Tibial artery (tissue), 4 donors: ENCODE measurements around the gene FBXO9.
"Not testable (repeated sequence)": the region's sequence is repeated elsewhere in the genome, so short reads cannot be mapped to it uniquely, and the experiment has no call there.

Experiments
- DNase-seq, 2 donors: peaks; one replicate each; pipeline ENCODE4 v3.0.0-alpha.2; 2019
- H3K27ac ChIP-seq, 2 donors: fragments of 200-600 bp; sonication (generic) in 1 of 2; 1 replicate in 1 of 2; 2 replicates in 1 of 2; pipeline ENCODE4 v1.5.1; 2018 to 2019; ENCODE audit warnings: mild to moderate bottlenecking in 1 of 2
- H3K27me3 ChIP-seq, 2 donors: fragments of 200-600 bp; sonication (generic) in 1 of 2; one replicate each; pipeline versions ENCODE4 v1.5.1 to v1.6.0; 2016 to 2019
- H3K36me3 ChIP-seq, 3 donors: fragments of 200-600 bp; sonication (generic) in 2 of 3; one replicate each; pipeline ENCODE4 v1.5.1; 2016 to 2019; ENCODE audit warnings: mild to moderate bottlenecking in 2 of 3
- H3K4me1 ChIP-seq, 4 donors: fragments of 200-600 bp; sonication (generic) in 2 of 4; 1 replicate in 3 of 4; 2 replicates in 1 of 4; pipeline ENCODE4 v1.5.1; 2016 to 2019
- H3K4me3 ChIP-seq, 2 donors: fragments of 200-600 bp; sonication (generic) in 1 of 2; 1 replicate in 1 of 2; 2 replicates in 1 of 2; pipeline ENCODE4 v1.5.1; 2018 to 2019; ENCODE audit warnings: mild to moderate bottlenecking in 2 of 2
- H3K9me3 ChIP-seq, 3 donors: fragments of 200-600 bp; sonication (generic) in 1 of 3; one replicate each; pipeline ENCODE4 v1.5.1; 2016 to 2019
- intact Hi-C: fragments of 100-400 bp; cut with DNase I; formaldehyde crosslinking; loops from one replicate; pipeline ENCODE4 v1.15.0; 2023; ENCODE audit warnings: low total_unique reads
- TF ChIP-seq, protein P1 (sequence below), 2 experiments: fragments of 200-600 bp in 1 of 2; fragments of 450-650 bp in 1 of 2; IDR thresholded peaks; one replicate each; pipeline ENCODE4 v1.5.1; 2017 to 2019; ENCODE audit warnings: antibody characterized with exemption in 2 of 2, mild to moderate bottlenecking in 1 of 2, moderate library complexity in 1 of 2

FBXO9 gene

DNA sequence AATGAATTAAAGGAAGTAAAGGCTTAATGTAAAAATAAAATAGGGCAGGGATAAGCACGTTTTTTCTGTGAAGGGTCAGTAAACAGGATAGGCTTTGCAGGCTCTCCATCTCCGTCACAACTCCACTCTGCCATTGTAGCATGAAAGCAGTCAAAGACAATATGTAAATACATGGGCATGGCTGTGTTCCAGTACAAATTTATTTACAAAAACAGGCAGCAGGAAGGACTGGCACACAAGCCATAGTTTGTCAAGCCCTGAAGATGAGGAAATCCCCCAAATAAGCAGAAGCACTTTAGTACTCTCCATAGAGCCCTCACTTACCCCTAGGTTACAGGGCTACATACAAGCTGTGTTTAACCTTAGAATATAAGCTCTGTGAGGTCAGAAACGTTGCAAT, 8.9 kb upstream of the FBXO9 start:
- no peaks in the 10 kb centered on the region for H3K27me3 ChIP-seq
- DNase-seq: no peak
- H3K9me3 ChIP-seq: no peaks in the 10 kb centered on the region
- no peak overlapping the region for H3K4me3 ChIP-seq
- H3K27ac ChIP-seq: no peak overlapping the region
- peaks cover 0 to 56% (median 35%) of the 10 kb centered on the region in 4 donors for H3K4me1 ChIP-seq
- intact Hi-C loops: no loop called here
- peaks cover 0 to 6% (median 4%) of the 10 kb centered on the region in 3 donors for H3K36me3 ChIP-seq
- TF ChIP-seq, protein P1, sequence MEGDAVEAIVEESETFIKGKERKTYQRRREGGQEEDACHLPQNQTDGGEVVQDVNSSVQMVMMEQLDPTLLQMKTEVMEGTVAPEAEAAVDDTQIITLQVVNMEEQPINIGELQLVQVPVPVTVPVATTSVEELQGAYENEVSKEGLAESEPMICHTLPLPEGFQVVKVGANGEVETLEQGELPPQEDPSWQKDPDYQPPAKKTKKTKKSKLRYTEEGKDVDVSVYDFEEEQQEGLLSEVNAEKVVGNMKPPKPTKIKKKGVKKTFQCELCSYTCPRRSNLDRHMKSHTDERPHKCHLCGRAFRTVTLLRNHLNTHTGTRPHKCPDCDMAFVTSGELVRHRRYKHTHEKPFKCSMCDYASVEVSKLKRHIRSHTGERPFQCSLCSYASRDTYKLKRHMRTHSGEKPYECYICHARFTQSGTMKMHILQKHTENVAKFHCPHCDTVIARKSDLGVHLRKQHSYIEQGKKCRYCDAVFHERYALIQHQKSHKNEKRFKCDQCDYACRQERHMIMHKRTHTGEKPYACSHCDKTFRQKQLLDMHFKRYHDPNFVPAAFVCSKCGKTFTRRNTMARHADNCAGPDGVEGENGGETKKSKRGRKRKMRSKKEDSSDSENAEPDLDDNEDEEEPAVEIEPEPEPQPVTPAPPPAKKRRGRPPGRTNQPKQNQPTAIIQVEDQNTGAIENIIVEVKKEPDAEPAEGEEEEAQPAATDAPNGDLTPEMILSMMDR (IDR thresholded peaks at IDR 0.05): no peak

DNA sequence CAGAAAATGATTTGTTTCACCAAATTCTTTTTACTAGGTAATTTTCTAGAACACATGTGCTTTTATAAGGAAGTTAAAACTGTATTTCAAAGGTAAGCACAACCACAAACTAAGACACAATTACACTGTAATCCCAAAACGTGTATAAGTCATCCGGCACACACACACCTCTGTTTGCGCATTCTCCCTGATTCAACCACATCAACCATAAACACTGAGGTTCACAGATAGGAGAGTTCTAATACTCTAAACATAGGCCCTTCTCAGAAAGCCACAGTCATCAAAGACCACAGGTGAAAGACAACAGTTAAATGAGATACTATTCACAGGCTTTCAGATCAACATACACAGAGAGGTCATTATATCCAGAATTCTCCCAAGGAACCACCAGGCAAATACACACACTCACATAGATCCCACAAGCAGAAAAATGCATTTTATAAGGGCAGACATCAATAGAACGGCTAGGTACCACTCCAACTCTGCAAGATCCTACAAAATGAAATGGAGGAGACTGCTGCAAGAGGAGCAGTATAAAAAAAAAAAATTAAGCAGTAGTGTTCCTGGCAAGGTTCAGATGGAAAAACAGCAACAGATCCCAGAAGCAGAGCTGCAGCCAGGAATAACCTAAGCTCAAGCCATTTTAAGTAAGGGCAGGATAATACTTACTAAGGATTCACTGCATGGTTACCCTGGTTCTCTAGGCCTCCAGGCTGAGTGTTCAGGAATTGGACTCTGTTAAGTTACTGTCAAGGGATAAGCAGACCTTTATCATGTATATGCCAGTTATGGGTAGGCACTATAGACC, 6.6 kb upstream of the FBXO9 start:
- H3K4me3 ChIP-seq: peak overlapping the region in 1 of 2 donors; percentile 13
- H3K27me3 ChIP-seq: no peaks in the 10 kb centered on the region
- no peaks in the 10 kb centered on the region for H3K9me3 ChIP-seq
- DNase-seq: no peak
- TF ChIP-seq, protein P1 (IDR thresholded peaks at IDR 0.05): no peak
- intact Hi-C loops: no loop called here
- peaks cover 0 to 60% (median 39%) of the 10 kb centered on the region in 4 donors for H3K4me1 ChIP-seq
- H3K27ac ChIP-seq: peak overlapping the region; percentile 18 to 36
- no peaks in the 10 kb centered on the region for H3K36me3 ChIP-seq

DNA sequence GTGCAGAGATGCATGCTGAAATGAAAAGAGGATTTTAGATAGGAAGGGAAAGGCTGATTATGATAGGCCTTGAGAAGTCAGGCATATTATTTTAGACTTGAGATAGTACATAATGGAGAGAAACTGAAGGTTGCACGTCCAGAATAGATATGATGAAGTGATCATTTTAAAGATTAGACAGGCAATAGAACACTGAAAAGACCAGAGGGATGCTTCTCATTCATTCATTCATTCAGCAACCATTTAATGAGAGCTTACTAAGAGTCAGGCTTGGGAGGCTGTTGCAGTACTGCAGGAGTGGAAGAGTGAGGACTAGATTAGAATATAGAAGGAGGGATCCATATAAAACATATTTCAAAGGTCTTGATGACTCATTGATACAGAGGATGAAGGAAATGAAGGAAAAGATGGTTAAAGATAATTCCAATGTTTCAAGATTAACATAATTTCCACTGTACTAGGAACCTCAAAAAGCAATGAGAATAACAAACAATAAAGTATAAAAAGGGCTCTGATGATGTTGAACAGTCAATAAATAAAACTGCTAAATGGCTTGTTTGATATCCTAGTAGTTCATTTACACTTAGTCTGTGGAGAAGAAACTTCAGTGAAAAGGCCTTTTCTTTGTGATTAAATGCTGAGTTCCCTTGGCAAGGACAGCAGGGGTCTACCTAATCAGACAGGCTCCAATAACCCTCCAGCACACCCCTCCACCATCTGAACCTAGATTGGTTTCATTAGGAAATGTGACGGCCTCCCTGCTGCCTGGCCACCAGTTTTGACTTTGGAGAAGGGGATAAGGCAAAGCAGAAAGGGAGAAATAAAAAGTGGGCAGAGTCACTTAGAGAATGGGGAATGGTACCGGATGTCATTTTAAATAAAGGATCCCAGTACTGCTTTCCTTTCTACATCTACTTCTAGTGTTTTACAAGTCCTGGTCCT, 5.3 kb upstream of the FBXO9 start:
- intact Hi-C loops: no loop called here
- Histone ChIP-seq H3K9me3 (no peaks in the 10 kb centered on the region), H3K27ac (peak overlapping the region; percentile 87 to 97), H3K27me3 (no peaks in the 10 kb centered on the region), H3K4me1 (peaks cover 0 to 60% (median 37%) of the 10 kb centered on the region in 4 donors), H3K4me3 (peak overlapping the region; percentile 62 to 90), H3K36me3 (no peaks in the 10 kb centered on the region)
- DNase-seq: no peak
- TF ChIP-seq, protein P1 (IDR thresholded peaks at IDR 0.05): no peak

DNA sequence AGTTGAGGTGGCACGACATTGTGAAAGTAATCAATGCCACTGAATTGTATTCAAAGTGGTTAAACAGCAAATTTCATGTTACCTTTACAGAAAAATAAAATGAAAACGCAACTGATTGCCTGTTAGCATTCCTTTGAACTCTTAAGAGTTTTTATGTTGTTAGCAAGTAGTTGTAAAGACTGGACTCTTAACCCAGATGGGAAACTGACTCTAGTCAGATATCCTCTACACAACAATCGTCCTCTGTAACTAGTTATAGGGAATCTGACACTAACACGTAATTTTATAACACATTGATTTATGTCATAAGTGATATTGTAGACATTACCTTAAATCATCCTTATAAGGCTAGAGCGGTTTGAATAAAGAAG, 3.0 kb upstream of the FBXO9 start:
- Histone ChIP-seq H3K27me3 (no peaks in the 10 kb centered on the region), H3K36me3 (no peaks in the 10 kb centered on the region), H3K4me3 (peak overlapping the region; percentile 62 to 90), H3K27ac (peak overlapping the region; percentile 87 to 97), H3K4me1 (peaks cover 0 to 59% (median 40%) of the 10 kb centered on the region in 4 donors), H3K9me3 (no peaks in the 10 kb centered on the region)
- no peak for DNase-seq
- intact Hi-C loops: no loop called here
- TF ChIP-seq, protein P1 (IDR thresholded peaks at IDR 0.05): no peak

DNA sequence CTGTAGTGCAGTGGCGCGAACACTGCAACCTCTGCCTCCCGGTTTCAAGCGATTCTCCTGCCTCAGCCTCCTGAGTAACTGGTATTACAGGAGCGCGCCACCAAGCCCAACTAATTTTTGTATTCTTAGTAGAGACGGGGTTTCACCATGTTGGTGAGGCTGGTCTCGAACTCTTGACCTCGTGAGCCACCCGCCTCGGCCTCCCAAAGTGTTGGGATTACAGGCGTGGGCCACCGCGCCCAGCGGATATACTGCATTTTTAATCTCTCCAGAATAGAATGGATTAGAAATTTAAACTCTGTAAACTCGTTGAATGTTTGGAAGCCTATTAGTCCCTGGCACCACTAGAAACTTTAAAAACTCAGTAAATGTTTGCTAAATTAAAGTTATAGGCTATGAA, 949 bp upstream of the FBXO9 start:
- DNase-seq, H3K4me3 ChIP-seq: not testable (repeated sequence)
- intact Hi-C loops: loop anchor here (2.0 kb wide), 1 partner anchor 69 kb away; the partner anchor contains the start of gene GSTA4

More for the DNA sequence above, 949 bp upstream of the FBXO9 start:
- not testable (repeated sequence) for H3K9me3 ChIP-seq, H3K27ac ChIP-seq, H3K27me3 ChIP-seq, H3K36me3 ChIP-seq
- peaks cover 0 to 57% (median 35%) of the 10 kb centered on the region in 4 donors for H3K4me1 ChIP-seq
